HG03045 (cell line): ENCODE measurements around the gene TMEM87A.
"Not testable (repeated sequence)": the region's sequence is repeated elsewhere in the genome, so short reads cannot be mapped to it uniquely, and the experiment has no call there.

ENCODE experiments used
- ATAC-seq: cut with Tn5 transposase; IDR thresholded peaks from one replicate; pipeline ENCODE4 v1.9.1; 2021; ENCODE audit warnings: mild to moderate bottlenecking, moderate library complexity; ENCODE audit not compliant: unreplicated experiment

The TMEM87A gene

DNA sequence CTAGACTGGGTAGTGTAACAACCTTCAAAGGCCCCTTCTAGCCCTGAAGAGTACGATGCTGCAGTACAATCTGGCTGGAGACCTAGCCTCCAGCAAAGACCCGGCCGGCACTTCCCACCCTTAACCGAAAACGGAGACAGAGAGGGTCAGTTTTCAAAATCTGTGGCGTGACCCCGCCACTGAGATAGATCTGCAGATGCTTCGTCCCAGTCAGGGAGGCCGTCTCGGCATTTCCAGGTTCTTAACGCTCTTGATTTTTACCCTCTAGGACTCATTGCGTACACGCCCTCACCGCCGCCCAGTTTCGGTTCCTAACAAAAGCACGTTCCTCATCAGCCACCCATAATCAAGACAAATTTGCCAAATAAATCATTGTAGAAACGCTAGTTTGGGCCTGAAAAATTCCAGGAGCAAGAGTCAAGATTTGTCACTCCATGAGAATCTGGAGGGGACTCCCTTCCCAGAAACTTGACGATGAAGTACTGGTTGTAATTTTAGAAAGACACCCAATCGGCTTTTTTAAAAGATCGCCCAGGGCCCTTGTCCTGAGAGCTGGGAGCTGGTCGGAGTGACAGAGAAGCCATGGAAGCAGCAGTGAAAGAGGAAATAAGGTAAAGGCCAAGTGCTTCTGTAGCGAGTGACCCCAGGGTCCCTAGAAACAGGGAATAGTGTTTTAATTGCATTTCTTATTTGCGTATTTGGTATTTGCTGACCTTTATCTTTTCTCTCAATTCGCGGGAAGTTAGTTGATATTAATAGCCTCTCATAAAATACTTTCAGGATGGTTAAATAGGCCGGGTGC, 868 bp upstream of the TMEM87A start:
- ATAC-seq = peak; percentile 18

DNA sequence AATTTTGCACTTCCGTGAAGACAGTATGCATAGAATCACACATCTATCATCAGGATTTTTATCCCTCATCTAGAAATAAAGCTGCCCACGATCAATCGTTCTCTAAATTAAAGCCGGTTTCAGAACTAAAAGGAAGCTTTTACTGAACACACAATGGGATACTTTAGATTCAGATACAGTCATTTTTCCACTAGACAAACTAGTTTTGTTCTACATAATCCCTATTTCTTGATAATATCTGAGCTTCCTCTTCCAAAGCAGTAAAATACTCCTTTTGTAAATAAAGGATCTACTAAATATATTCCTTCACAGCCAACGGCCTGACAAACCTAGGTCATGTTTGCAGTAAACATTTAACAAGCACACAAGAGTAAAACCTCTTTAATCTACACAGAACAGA, 2.2 kb downstream of the TMEM87A start:
- ATAC-seq = no peak

DNA sequence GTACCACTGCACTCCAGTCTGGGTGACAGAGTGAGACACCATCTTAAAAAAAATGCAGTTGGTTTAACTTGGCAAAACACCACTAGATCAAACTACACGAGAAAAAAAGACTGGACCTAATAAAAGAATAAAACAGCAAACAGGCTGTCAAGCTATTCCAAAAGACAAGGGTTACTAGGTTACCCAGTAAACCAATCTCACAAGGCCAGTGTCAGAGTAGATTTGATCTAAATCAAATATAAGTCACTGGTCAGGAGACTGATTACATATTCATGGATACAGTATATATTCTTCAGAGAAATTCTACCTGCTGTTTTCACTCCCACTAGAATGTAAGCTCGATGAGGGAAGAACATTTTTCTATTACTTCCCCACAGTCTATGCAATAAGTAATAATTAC, 2.7 kb downstream of the TMEM87A start:
- no peak for ATAC-seq

DNA sequence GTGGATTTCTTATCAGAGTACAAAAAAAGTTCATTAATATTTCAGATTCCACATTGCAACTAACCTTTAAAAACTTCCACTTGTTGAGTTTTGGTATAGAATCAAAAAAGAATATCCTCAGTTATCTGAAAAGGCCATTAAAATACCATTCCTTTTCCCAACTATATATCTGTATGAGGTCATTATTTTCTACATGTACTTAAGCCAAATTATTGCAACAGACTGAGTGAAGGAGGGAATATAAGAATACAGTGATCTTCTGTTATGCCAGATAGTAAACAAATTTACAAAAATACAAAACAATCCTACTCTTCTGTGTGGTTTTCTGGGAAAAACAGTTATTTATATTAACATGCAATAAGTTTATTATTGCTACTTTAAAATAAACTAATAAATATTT, 5.9 kb downstream of the TMEM87A start:
- no peak for ATAC-seq

DNA sequence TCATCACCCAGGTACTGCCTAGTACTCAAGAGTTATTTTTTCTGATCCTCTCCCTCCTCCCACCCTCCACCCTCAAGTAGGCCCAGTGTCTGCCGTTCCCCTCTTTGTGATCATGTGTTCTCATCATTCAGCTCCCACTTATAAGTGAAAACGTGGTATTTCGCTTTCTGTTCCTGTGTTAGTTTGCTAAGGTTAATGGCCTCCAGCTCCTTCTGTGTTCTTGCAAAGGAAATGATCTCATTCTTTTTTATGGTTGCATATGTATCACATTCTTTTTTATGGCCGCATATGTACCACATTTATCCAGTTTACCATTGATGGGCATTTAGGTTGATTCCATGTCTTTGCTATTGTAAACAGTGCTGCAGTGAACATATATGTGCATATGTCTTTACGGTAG, 8.4 kb downstream of the TMEM87A start:
- no peak for ATAC-seq

DNA sequence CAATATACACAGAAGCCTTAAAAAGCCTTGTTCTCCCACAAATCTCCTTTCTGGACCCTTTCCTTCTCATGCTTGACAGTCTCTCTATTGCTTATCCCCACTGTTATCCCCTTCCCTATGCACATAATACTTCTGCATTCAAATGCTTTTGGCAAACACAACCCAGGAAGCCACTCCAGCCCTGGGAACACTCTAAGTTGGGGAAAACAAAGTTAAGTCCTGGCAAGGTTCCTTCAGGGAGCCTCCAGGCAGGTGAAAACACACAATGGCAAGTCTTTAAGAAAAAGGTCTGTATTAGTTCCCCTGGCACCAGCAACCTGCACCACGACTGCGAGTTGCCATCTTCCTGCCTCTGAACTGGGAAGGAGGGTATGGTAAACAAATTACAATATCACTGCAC, 19.9 kb downstream of the TMEM87A start:
- ATAC-seq = no peak

DNA sequence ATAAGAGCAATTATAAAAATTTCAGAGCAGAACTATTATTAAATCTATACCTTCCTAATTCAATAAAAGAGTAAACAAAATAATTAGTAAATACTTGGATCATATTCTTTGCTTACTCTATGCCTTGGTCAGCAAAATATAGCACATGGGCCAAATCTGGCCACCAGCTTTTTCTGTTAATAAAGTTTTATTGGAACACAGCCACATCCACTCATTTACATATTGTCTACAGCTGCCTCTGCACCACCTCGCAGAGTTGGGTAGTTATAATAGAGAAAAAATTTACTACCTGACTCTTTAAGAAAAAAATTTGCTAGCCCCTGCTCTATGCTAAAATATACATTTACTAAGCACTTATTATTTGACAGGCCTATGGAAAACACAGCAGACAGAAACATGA, 32.4 kb downstream of the TMEM87A start:
- no peak for ATAC-seq

DNA sequence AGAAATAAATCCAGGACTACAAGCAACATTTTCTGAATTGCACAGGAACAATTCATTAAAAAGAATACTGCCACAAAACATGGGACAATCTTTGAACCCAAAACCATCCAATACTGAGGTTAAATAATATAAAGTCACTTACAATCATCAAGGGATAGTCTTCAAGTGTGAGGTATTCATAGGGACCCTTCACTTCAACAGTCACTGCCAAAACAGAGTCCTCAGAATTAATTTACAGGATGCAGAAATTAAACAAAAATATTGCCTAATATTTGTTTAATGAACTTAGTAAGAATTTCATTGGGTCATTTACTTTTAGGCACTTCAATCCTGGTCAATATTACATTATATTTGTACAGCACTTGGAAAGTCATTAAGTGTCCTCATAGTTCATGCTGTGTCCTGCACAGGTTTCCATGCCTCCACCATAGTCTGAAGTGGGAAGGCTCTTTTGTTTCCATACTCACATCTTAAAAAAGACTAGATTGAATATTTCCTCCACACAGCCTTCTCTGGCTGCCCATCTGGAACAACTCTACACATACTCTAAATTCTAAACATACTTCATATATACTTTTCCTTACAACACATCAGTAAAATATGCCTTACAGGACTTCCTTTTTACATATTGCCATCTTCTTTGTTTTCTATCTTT, 33.6 kb downstream of the TMEM87A start:
- no peak for ATAC-seq

DNA sequence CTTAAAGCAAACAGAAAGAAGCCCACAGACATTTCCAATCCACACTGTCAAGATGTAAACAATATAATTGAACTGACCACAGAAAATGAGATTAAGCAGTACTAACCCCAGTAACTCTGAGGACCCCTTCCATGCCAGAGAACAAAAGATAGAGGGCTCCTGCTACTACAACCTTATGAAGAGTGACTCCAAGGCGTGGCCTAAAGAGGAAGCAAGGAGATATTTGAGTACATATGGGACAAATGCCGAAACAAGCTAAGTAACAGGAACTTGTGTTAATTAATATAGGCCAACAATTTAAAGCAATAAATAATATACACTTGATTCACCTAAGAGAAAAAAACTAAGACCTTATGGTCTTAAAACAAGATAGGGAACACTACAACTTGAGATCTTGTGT, 40.1 kb downstream of the TMEM87A start:
- no peak for ATAC-seq

DNA sequence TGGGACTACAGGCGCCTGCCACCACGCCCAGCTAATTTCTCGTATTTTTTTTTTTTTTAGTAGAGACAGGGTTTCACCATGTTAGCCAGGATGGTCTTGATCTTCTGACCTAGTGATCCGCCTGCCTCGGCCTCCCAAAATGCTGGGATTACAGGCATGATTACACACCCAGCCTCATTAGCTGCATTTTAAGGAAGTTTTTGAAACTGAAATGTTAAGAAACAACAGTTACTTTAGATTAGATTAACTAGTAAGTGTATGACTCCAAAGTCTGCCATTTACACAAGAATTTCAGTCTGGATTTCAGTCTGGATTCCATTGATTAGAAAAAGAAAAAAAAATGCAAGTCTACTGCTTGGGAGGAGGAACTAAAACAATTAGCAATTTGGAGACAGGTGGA, 40.6 kb downstream of the TMEM87A start:
- ATAC-seq = no peak

DNA sequence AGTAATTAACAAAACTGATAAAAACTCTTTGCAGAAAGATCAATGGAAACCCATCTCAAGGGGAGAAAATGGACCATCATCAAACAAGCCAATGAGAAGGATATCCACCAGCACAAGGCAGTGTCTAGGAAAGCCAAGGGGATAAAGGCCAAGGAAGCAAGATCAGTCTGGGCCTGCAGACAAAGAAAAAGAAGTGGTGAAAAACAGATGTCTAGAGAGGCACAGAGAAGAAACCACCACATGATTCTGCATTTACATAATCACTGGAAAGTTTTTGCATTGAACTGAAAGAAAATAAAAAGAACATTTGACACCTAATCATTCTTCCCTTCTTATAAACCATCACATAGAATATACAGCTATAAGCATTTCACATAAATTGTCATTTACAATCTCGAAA, 42.1 kb downstream of the TMEM87A start:
- no peak for ATAC-seq

DNA sequence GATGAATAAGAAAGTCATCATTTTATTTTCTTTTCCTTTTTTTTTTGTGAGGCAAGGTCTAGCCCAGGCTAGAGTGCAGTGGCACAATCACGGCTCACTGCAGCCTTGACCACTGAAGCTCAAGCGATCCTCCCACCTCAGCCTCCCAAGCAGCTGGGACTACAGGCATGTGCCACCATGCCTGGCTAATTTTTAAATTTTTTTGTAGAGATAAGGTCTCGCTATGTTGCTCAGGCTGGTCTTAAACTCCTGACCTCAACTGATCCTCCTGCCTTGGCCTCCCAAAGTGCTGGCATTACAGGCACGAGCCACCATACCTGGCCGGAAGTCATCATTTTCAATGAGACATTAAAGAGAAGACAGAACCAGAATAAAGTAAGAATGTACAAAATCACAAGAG, 44.3 kb downstream of the TMEM87A start:
- not testable (repeated sequence) for ATAC-seq

DNA sequence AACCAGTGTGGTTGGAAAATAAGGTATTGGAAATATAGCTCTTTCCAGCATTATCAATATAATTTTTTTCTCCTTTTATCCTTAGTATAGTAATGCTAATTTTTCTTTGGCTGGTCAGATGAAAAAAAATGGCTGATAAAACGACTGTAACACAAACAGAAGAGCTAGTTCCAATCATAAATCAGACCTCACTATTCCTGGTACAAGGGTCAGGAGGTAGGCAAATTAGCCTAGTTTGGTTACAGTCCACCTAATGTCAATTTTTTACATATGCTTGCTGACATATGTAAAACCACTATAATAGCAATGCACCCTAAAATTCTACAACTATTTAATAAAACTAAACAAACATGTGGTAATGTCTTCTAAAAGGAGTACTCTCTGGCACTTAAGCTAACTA, 45.2 kb downstream of the TMEM87A start:
- ATAC-seq = no peak

DNA sequence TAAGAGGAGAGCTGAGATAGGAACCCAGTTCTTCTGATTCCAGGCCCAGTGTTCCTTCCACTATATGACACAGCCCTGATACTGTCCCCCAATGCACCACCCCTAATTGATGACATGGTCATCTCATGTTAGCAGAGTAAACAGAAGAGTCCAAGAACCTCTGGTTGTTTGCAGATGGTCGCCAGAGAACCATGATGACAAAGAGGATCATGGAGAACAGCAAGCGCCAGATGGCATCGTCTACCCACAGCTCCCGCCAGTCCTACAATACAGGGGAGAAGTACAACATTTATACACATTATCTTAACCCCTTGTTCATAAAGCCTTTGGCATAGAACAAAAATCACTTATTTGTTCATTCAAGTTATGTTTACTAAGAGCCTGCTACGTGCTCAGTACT, 46.6 kb downstream of the TMEM87A start:
- ATAC-seq = no peak

DNA sequence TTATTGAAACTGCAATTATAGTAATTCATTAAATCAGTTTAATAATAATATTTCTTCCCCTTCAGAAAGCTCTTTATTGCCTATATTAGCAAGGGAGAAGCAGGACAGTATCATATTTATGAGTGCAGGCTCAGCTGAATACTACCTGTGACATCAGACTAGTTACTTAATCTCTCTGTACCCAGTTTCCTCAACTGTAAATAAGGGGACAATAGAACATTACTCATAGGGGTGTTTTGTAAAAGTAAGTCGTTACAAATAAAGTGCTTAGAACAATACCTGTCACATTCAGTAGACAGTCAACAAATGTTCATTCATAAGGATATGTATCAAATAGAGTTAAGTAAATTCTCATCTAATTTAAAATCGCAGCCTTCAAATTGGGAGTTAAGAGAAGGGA, 53.0 kb downstream of the TMEM87A start:
- no peak for ATAC-seq

DNA sequence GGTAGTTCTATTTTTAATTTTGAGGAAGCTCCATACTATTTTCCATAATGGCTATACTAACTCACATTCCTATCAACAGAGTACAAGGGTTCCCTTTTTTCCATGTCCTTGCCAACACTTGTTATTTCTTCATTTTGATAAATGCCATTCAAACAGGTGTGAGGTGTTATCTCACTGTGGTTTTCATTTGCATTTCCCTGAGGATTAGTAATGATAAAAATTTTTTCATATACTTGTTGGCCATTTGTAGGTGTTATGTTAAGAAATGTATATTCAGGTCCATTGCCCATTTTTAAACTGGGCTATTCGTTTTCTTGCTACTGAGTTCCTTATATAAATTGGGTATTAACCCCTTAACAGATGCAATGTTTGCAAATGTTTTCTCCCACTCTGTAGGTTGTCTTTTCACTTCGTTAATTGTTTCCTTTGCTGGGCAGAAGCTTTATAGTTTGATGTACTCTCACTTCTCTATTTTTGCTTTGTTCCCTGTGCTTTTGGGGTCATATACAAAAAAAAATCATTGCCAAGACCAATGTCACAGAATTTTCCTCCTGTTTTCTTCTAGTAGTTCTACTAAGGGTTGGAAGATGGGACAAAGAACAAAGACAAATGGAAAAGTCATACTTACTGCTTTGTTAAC, 54.2 kb downstream of the TMEM87A start:
- ATAC-seq = no peak

DNA sequence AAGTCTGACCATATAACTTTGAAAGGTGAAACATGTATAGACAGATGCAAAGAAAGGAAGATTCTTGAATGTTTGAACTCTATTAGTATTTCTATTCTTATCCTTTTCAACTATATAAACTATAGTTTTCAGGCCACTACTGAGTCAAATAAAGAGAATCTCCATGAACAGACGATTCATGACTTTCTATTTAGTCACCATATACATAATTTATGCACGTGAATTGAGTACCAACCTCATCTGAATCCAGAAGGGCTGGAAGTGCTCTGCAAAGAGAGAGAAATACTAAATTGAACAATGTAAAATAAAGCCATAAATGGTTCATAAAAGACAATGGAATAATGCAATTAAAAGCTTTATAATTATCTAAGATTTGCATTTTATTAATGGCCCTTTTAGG, 55.7 kb downstream of the TMEM87A start:
- ATAC-seq = no peak

DNA sequence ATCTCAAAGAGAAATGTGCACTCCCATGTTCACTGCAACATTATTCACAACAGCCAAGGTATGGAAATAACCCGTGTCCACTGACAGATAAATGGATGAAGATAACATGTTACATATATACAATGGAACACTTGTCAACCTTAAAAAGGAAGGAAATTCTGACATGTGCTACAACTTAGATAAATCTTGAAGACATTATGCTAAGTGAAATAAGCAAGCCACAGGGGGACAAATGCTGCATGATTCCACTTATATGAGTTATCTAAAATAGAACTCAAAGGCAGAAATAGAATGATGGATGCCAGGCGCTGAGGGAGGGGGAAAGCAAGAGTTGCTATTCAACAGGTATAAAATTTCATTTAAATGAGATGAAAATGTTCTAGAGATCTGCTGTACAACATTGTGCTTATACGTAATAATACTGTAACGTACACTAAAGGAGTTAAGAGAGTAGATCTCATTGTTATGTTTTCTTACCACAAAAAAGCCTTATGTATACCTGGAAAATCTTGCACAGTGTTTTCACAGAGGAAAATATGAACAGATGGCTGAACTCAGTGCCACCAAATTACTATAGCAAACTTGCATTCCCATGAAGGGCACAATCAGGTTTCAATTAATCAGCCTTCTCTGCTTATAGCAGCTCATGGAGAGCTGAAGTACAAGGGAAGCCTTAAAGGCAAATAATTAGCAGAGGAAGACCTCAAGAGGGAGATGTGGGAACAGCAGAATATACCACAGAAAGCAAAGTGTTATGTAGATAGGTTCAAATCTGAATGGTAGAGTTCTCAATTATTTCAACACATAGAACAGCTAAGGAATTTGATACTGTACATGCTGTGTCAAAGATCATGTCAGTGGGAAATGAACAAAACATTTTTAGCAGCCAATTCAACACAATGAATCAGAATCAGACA, 57.1 kb downstream of the TMEM87A start:
- ATAC-seq = no peak

DNA sequence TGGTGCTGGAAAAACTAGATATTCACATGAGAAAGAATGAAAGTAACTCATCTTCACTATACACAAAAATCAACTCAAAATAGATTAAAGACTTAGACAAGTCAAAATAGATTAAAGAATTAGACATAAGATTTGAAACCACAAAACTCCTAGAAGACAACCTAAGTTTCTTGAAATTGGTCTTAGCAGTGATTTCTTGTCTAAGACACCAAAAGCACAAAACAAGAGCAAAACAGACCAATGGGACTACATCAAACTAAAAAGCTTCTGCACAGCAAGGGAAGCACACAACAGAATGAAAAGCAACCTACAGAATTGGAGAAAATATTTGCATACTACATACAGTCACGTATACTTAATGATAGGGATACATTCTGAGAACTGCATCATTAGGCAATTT, 58.6 kb downstream of the TMEM87A start:
- ATAC-seq = no peak

DNA sequence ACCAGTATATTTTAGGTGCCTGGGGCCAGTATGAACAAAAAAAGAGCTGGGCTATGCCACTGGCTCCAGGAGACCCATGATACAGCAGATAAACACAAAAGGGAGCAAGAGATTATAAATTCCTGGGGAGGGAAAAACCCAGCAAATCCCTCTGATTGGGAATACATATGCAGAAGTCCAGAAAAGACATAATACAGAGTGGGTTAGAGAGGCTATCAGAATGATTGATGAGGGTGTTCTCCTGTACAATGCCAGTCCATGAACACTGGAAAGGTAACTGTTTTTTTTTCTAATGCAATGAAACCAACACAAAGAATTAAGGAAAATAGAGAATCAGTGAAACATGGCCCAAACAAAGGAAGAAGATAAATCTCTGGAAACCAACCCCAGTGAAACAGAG, 59.7 kb downstream of the TMEM87A start:
- ATAC-seq = no peak

DNA sequence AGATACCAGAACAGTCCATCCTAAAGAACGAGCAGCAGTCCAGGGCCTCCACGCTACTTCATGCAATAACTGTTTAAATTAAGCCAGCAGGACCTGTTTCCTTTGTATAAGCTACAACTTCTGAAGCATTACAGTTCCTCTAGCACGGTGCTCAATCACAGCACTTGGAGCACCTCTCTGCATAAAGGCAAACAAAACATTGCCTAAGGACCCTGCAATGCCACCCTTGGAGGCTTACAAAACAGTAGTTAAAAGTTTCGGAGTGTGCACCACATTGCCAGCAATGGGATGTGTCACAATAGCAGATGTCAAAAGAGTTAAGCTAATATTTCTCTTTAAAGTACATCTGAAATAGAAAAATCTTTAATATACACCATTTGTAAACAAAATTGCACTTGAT, 62.5 kb downstream of the TMEM87A start:
- no peak for ATAC-seq
